ENCODE measurements around the gene TNS1.

DNA sequence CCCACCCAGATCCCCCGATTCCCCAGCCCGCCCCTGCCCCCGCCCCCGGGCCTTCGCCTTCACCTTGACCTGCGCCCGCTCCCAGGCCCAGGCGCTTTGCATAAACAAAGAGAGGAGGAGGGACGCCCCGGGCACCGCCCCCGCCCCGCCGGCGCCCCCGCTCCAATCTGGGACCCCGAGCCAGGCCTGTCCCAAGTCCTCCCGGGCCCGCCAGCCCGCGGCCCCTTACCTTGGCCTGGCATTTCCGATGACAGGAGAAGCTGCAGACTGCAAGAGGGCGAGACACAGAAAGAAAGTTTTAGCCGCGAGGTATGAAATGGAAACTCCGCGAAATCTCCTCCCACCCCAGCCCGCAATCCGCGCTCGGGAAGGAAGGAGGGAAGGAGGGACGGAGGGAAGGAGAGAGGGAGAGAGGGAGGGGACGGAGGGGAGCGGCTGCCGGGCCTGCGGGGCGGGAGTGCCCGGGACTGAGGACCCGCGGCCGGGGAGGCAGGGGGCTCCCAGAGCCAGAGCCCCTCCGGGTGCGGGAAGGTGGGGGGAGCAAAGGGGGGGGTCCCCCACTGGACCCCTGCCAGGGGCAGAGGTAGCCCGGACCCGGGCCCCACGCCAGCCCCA, 24.2 kb downstream of the TNS1 start:
- TF ChIP-seq, protein P1, sequence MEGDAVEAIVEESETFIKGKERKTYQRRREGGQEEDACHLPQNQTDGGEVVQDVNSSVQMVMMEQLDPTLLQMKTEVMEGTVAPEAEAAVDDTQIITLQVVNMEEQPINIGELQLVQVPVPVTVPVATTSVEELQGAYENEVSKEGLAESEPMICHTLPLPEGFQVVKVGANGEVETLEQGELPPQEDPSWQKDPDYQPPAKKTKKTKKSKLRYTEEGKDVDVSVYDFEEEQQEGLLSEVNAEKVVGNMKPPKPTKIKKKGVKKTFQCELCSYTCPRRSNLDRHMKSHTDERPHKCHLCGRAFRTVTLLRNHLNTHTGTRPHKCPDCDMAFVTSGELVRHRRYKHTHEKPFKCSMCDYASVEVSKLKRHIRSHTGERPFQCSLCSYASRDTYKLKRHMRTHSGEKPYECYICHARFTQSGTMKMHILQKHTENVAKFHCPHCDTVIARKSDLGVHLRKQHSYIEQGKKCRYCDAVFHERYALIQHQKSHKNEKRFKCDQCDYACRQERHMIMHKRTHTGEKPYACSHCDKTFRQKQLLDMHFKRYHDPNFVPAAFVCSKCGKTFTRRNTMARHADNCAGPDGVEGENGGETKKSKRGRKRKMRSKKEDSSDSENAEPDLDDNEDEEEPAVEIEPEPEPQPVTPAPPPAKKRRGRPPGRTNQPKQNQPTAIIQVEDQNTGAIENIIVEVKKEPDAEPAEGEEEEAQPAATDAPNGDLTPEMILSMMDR (IDR thresholded peaks at IDR 0.05), result no peak
- TF ChIP-seq JUND (IDR thresholded peaks at IDR 0.05) (no peak), MEF2A (IDR thresholded peaks at IDR 0.05; ENCODE audit: borderline replicate concordance, low read depth) (no peak), FOXM1 (IDR thresholded peaks at IDR 0.05; ENCODE audit: low read depth) (no peak), TAF1 (IDR thresholded peaks at IDR 0.05; ENCODE audit: borderline replicate concordance, low read depth, low read length) (no peak), RXRA (IDR thresholded peaks at IDR 0.05; ENCODE audit: borderline replicate concordance, low read depth) (no peak), RFX5 (IDR thresholded peaks at IDR 0.05; ENCODE audit: low read length) (no peak), SIN3A (IDR thresholded peaks at IDR 0.05; ENCODE audit: borderline replicate concordance, low read depth, low read length) (no peak), MXI1 (IDR thresholded peaks at IDR 0.05; ENCODE audit: low read depth, low read length) (no peak)
- TF ChIP-seq, protein P2, sequence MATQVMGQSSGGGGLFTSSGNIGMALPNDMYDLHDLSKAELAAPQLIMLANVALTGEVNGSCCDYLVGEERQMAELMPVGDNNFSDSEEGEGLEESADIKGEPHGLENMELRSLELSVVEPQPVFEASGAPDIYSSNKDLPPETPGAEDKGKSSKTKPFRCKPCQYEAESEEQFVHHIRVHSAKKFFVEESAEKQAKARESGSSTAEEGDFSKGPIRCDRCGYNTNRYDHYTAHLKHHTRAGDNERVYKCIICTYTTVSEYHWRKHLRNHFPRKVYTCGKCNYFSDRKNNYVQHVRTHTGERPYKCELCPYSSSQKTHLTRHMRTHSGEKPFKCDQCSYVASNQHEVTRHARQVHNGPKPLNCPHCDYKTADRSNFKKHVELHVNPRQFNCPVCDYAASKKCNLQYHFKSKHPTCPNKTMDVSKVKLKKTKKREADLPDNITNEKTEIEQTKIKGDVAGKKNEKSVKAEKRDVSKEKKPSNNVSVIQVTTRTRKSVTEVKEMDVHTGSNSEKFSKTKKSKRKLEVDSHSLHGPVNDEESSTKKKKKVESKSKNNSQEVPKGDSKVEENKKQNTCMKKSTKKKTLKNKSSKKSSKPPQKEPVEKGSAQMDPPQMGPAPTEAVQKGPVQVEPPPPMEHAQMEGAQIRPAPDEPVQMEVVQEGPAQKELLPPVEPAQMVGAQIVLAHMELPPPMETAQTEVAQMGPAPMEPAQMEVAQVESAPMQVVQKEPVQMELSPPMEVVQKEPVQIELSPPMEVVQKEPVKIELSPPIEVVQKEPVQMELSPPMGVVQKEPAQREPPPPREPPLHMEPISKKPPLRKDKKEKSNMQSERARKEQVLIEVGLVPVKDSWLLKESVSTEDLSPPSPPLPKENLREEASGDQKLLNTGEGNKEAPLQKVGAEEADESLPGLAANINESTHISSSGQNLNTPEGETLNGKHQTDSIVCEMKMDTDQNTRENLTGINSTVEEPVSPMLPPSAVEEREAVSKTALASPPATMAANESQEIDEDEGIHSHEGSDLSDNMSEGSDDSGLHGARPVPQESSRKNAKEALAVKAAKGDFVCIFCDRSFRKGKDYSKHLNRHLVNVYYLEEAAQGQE (IDR thresholded peaks at IDR 0.05; ENCODE audit: low read depth, low read length), result no peak
- TF ChIP-seq, protein P3, sequence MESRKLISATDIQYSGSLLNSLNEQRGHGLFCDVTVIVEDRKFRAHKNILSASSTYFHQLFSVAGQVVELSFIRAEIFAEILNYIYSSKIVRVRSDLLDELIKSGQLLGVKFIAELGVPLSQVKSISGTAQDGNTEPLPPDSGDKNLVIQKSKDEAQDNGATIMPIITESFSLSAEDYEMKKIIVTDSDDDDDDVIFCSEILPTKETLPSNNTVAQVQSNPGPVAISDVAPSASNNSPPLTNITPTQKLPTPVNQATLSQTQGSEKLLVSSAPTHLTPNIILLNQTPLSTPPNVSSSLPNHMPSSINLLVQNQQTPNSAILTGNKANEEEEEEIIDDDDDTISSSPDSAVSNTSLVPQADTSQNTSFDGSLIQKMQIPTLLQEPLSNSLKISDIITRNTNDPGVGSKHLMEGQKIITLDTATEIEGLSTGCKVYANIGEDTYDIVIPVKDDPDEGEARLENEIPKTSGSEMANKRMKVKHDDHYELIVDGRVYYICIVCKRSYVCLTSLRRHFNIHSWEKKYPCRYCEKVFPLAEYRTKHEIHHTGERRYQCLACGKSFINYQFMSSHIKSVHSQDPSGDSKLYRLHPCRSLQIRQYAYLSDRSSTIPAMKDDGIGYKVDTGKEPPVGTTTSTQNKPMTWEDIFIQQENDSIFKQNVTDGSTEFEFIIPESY (IDR thresholded peaks at IDR 0.05; ENCODE audit: borderline replicate concordance, low read depth), result no peak
- TF ChIP-seq, protein P4, sequence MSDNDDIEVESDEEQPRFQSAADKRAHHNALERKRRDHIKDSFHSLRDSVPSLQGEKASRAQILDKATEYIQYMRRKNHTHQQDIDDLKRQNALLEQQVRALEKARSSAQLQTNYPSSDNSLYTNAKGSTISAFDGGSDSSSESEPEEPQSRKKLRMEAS (IDR thresholded peaks at IDR 0.05; ENCODE audit: low read depth), result no peak
